ENCODE measurements around the gene AWAT2.

Gene AWAT2

DNA sequence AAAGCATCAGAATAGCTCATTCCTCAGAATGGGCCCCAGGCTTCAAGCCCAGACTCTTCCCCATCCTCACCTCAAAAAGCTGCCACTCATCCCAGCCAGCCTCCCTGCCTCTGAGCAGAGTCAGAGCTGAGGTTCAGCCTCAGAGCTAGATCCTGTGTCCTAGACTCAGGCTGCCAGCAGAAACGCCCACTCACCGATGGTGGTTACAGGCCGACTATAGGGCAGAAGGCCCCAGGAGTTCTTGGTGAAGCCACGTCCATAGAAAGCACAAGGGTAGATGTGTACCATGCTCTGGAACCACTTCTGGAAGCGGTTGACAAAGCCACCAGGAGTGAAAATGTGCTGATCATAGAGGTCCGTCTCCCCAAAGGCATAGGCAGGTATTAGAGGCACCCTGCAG lies 7.7 kb downstream of the AWAT2 start:
- H3K14ac ChIP-seq (ENCODE audit: low read length), result no peak overlapping the region
- no peak overlapping the region for H3K27ac ChIP-seq (ENCODE audit: low read depth, low read length)
- H3K79me1 ChIP-seq (ENCODE audit: low read length), result no peaks in the 10 kb centered on the region
- DNase-seq, result no peak
- no peaks in the 10 kb centered on the region for H3K27me3 ChIP-seq (ENCODE audit: insufficient read depth, low read length)
- no peak overlapping the region for H2BK5ac ChIP-seq (ENCODE audit: low read depth, low read length, poor library complexity)
- no peak overlapping the region for H3K18ac ChIP-seq (ENCODE audit: low read length)
- H2AK5ac ChIP-seq (ENCODE audit: low read length), result no peak overlapping the region
- H3K4me2 ChIP-seq (ENCODE audit: low read length), result no peak overlapping the region
- no peak overlapping the region for H3K23ac ChIP-seq (ENCODE audit: low read length)
- no peaks in the 10 kb centered on the region for H3K79me2 ChIP-seq (ENCODE audit: control insufficient read depth, insufficient read depth, low read length, poor library complexity)
- no CpG with 5 or more reads among the region's 6 CpGs for WGBS (ENCODE audit: extremely low coverage, insufficient coverage, insufficient read length)
- H4K12ac ChIP-seq (ENCODE audit: low read depth, low read length), result no peak overlapping the region
- no peak overlapping the region for H4K91ac ChIP-seq (ENCODE audit: low read depth, low read length)
- no peak overlapping the region for H4K8ac ChIP-seq (ENCODE audit: low read depth, low read length)
- no peaks in the 10 kb centered on the region for H3K36me3 ChIP-seq (ENCODE audit: control insufficient read depth in 1 of 2, insufficient read depth in 2 of 2, low read length in 2 of 2)
- H3K4me1 ChIP-seq (ENCODE audit: control insufficient read depth in 1 of 2, insufficient read depth in 2 of 2, low read length in 2 of 2), result no peaks in the 10 kb centered on the region
- H2BK120ac ChIP-seq (ENCODE audit: insufficient read depth, low read length, poor library complexity), result no peak overlapping the region
- H3K9me3 ChIP-seq (ENCODE audit: insufficient read depth, low read depth, low read length), result no peaks in the 10 kb centered on the region
- H3K4ac ChIP-seq (ENCODE audit: low read depth, low read length), result no peak overlapping the region
- H3K9ac ChIP-seq (ENCODE audit: low read length), result no peak overlapping the region
- H3K4me3 ChIP-seq (ENCODE audit: low read depth, low read length), result no peak overlapping the region
- no peak overlapping the region for H2AFZ ChIP-seq (ENCODE audit: insufficient read depth, low read length, poor library complexity)
- H2BK12ac ChIP-seq (ENCODE audit: low read length), result no peak overlapping the region

DNA sequence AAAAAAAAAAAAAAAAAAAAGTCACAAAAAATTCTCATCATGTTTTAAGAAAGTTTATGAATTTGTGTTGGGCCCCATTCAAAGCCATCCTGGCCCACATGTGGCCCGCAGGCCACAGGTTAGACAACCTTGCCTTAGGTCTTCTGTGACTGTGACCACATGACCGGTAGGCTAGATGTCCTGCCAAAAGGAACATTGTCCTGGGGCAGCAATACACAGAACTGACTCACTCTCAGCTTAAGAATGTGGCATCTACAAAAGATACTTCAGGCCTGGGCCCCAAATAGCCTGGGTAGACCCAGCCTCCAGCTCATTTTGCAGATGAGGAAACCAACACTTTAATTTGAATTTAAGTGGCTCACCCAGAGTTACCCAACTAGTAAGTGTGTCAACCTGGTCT lies 10.0 kb downstream of the AWAT2 start:
- peak in 1 of 2 donors; percentile 18 for DNase-seq
- H4K91ac ChIP-seq (ENCODE audit: low read depth, low read length), result no peak overlapping the region
- no CpG with 5 or more reads among the region's 2 CpGs for WGBS (ENCODE audit: extremely low coverage, insufficient coverage, insufficient read length)

GRCh38 chrX:70038951-70039350 lies 10.8 kb downstream of the AWAT2 start:
- H2BK120ac ChIP-seq (ENCODE audit: insufficient read depth, low read length, poor library complexity), result no peak overlapping the region
- H3K18ac ChIP-seq (ENCODE audit: low read length), result no peak overlapping the region
- H3K36me3 ChIP-seq (ENCODE audit: control insufficient read depth in 1 of 2, insufficient read depth in 2 of 2, low read length in 2 of 2), result no peaks in the 10 kb centered on the region
- H3K79me2 ChIP-seq (ENCODE audit: control insufficient read depth, insufficient read depth, low read length, poor library complexity), result no peaks in the 10 kb centered on the region
- no peak overlapping the region for H3K4me3 ChIP-seq (ENCODE audit: low read depth, low read length)
- no peaks in the 10 kb centered on the region for H3K79me1 ChIP-seq (ENCODE audit: low read length)
- H3K23ac ChIP-seq (ENCODE audit: low read length), result no peak overlapping the region
- no peak overlapping the region for H2AFZ ChIP-seq (ENCODE audit: insufficient read depth, low read length, poor library complexity)
- H3K14ac ChIP-seq (ENCODE audit: low read length), result no peak overlapping the region
- no peak overlapping the region for H4K12ac ChIP-seq (ENCODE audit: low read depth, low read length)
- H3K27me3 ChIP-seq (ENCODE audit: insufficient read depth, low read length), result no peaks in the 10 kb centered on the region
- H3K4me2 ChIP-seq (ENCODE audit: low read length), result no peak overlapping the region
- H3K4me1 ChIP-seq (ENCODE audit: control insufficient read depth in 1 of 2, insufficient read depth in 2 of 2, low read length in 2 of 2), result no peaks in the 10 kb centered on the region
- H2BK12ac ChIP-seq (ENCODE audit: low read length), result no peak overlapping the region
- WGBS (ENCODE audit: extremely low coverage, insufficient coverage, insufficient read length), result no CpG with 5 or more reads among the region's 1 CpG
- H2AK5ac ChIP-seq (ENCODE audit: low read length), result no peak overlapping the region
- H2BK5ac ChIP-seq (ENCODE audit: low read depth, low read length, poor library complexity), result no peak overlapping the region
- H4K91ac ChIP-seq (ENCODE audit: low read depth, low read length), result no peak overlapping the region
- no peak overlapping the region for H3K4ac ChIP-seq (ENCODE audit: low read depth, low read length)
- DNase-seq, result no peak
- no peaks in the 10 kb centered on the region for H3K9me3 ChIP-seq (ENCODE audit: insufficient read depth, low read depth, low read length)
- no peak overlapping the region for H3K27ac ChIP-seq (ENCODE audit: low read depth, low read length)
- no peak overlapping the region for H3K9ac ChIP-seq (ENCODE audit: low read length)
- no peak overlapping the region for H4K8ac ChIP-seq (ENCODE audit: low read depth, low read length)

More for the DNA sequence above, 10.0 kb downstream of the AWAT2 start:
- Histone ChIP-seq H2BK120ac (ENCODE audit: insufficient read depth, low read length, poor library complexity) (no peak overlapping the region), H2BK12ac (ENCODE audit: low read length) (no peak overlapping the region), H3K79me2 (ENCODE audit: control insufficient read depth, insufficient read depth, low read length, poor library complexity) (no peaks in the 10 kb centered on the region), H2AK5ac (ENCODE audit: low read length) (no peak overlapping the region), H3K9ac (ENCODE audit: low read length) (no peak overlapping the region), H3K4me2 (ENCODE audit: low read length) (no peak overlapping the region), H3K9me3 (ENCODE audit: insufficient read depth, low read depth, low read length) (no peaks in the 10 kb centered on the region), H4K8ac (ENCODE audit: low read depth, low read length) (no peak overlapping the region), H2AFZ (ENCODE audit: insufficient read depth, low read length, poor library complexity) (no peak overlapping the region), H4K12ac (ENCODE audit: low read depth, low read length) (no peak overlapping the region), H3K4ac (ENCODE audit: low read depth, low read length) (no peak overlapping the region), H2BK5ac (ENCODE audit: low read depth, low read length, poor library complexity) (no peak overlapping the region), H3K36me3 (ENCODE audit: control insufficient read depth in 1 of 2, insufficient read depth in 2 of 2, low read length in 2 of 2) (no peaks in the 10 kb centered on the region), H3K27me3 (ENCODE audit: insufficient read depth, low read length) (no peaks in the 10 kb centered on the region), H3K27ac (ENCODE audit: low read depth, low read length) (no peak overlapping the region), H3K18ac (ENCODE audit: low read length) (no peak overlapping the region), H3K23ac (ENCODE audit: low read length) (no peak overlapping the region), H3K14ac (ENCODE audit: low read length) (no peak overlapping the region), H3K4me3 (ENCODE audit: low read depth, low read length) (no peak overlapping the region), H3K4me1 (ENCODE audit: control insufficient read depth in 1 of 2, insufficient read depth in 2 of 2, low read length in 2 of 2) (no peaks in the 10 kb centered on the region), H3K79me1 (ENCODE audit: low read length) (no peaks in the 10 kb centered on the region)

DNA sequence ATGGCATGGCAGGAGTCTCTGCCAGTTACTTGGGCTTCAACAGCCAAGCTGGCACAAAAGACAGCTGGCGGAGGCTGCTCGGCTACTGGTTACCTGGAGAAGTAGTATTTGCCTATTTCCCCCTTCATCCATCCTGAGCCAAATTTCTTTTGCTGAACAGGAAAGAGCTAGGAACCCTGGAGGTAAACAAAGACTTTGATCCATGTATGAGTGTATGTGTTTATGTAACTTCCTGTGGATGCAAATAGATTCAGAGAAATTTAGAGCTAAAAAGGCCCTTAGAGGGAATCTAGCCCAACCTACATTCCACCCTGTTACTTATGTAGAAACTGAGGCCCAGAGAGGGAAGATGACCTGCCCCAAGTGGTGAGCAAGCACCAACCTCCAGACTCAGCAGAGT lies 11.2 kb downstream of the AWAT2 start:
- no CpG with 5 or more reads among the region's 2 CpGs for WGBS (ENCODE audit: extremely low coverage, insufficient coverage, insufficient read length)
- no peak overlapping the region for H3K4ac ChIP-seq (ENCODE audit: low read depth, low read length)
- H3K18ac ChIP-seq (ENCODE audit: low read length), result no peak overlapping the region
- H4K91ac ChIP-seq (ENCODE audit: low read depth, low read length), result no peak overlapping the region
- no peak overlapping the region for H3K23ac ChIP-seq (ENCODE audit: low read length)
- H2BK12ac ChIP-seq (ENCODE audit: low read length), result no peak overlapping the region
- no peak overlapping the region for H2BK120ac ChIP-seq (ENCODE audit: insufficient read depth, low read length, poor library complexity)
- no peak for DNase-seq
- H4K8ac ChIP-seq (ENCODE audit: low read depth, low read length), result no peak overlapping the region
- H2AK5ac ChIP-seq (ENCODE audit: low read length), result no peak overlapping the region
- H3K27ac ChIP-seq (ENCODE audit: low read depth, low read length), result no peak overlapping the region
- no peak overlapping the region for H3K9ac ChIP-seq (ENCODE audit: low read length)
- H4K12ac ChIP-seq (ENCODE audit: low read depth, low read length), result no peak overlapping the region
- H3K14ac ChIP-seq (ENCODE audit: low read length), result no peak overlapping the region
- H3K4me2 ChIP-seq (ENCODE audit: low read length), result no peak overlapping the region
- no peaks in the 10 kb centered on the region for H3K36me3 ChIP-seq (ENCODE audit: control insufficient read depth in 1 of 2, insufficient read depth in 2 of 2, low read length in 2 of 2)
- no peak overlapping the region for H2BK5ac ChIP-seq (ENCODE audit: low read depth, low read length, poor library complexity)
- no peak overlapping the region for H3K4me3 ChIP-seq (ENCODE audit: low read depth, low read length)
- no peaks in the 10 kb centered on the region for H3K79me1 ChIP-seq (ENCODE audit: low read length)
- H3K4me1 ChIP-seq (ENCODE audit: control insufficient read depth in 1 of 2, insufficient read depth in 2 of 2, low read length in 2 of 2), result no peaks in the 10 kb centered on the region
- H3K9me3 ChIP-seq (ENCODE audit: insufficient read depth, low read depth, low read length), result no peaks in the 10 kb centered on the region
- no peaks in the 10 kb centered on the region for H3K79me2 ChIP-seq (ENCODE audit: control insufficient read depth, insufficient read depth, low read length, poor library complexity)
- no peak overlapping the region for H2AFZ ChIP-seq (ENCODE audit: insufficient read depth, low read length, poor library complexity)
- H3K27me3 ChIP-seq (ENCODE audit: insufficient read depth, low read length), result no peaks in the 10 kb centered on the region

Data from trophoblast cell (in vitro differentiated cells and primary cell).